Measurements from ENCODE around the gene CRTAC1. TPM values are rescaled to one million over a fixed set of nuclear protein-coding genes. Genes with fewer than 3 reads are reported as not detected.

Gene CRTAC1
- polyA plus RNA-seq, 3 donors: not detected

DNA sequence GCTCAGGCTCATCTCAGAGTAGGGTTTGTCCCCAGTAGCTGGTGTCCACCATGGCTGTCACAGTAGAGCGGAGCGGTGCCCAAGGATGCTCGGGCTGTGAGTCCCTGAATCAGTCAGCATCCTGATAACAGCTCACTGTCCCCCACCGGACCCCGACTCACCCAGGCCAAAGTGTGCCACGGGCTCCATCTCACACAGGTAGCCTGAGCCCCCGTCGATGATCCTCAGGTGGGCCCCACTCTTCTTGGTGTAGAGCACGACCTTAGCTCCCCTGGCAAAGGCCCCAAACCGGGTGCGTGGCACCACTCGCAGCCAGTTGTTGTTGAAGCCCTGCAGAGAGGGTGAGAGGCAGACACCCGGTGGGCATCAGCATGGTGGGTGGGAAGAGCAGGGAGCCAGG, 135.3 kb downstream of the CRTAC1 start:
- peaks cover 2 to 12% (median 7%) of the 10 kb centered on the region in 3 donors for H3K27me3 Mint-ChIP-seq (ENCODE audit: low read depth in 3 of 3)
- intact Hi-C loops (cut with micrococcal nuclease): no loop called here
- 93% methylated on average over 13 of the region's 13 CpGs for WGBS (ENCODE audit: insufficient coverage)

GRCh38 chr10:97894092-97894491, 136.3 kb downstream of the CRTAC1 start:
- no peak overlapping the region for H3K27ac Mint-ChIP-seq
- H3K27me3 ChIP-seq (ENCODE audit: control insufficient read depth in 2 of 2, insufficient read depth in 2 of 2, low read length in 2 of 2): peaks cover 0 to 2% of the 10 kb centered on the region in 2 donors
- no peaks in the 10 kb centered on the region for H3K36me3 Mint-ChIP-seq
- no peaks in the 10 kb centered on the region for H3K4me1 ChIP-seq (ENCODE audit: control insufficient read depth in 1 of 2, insufficient read depth in 2 of 2, low read length in 2 of 2)
- H3K79me2 ChIP-seq (ENCODE audit: insufficient read depth, low read length): no peaks in the 10 kb centered on the region
- no peaks in the 10 kb centered on the region for H3K36me3 ChIP-seq (replicated peaks in 1 of 2; ENCODE audit: control insufficient read depth in 1 of 2, insufficient read depth in 2 of 2, low read length in 2 of 2)
- TF ChIP-seq, protein P1, sequence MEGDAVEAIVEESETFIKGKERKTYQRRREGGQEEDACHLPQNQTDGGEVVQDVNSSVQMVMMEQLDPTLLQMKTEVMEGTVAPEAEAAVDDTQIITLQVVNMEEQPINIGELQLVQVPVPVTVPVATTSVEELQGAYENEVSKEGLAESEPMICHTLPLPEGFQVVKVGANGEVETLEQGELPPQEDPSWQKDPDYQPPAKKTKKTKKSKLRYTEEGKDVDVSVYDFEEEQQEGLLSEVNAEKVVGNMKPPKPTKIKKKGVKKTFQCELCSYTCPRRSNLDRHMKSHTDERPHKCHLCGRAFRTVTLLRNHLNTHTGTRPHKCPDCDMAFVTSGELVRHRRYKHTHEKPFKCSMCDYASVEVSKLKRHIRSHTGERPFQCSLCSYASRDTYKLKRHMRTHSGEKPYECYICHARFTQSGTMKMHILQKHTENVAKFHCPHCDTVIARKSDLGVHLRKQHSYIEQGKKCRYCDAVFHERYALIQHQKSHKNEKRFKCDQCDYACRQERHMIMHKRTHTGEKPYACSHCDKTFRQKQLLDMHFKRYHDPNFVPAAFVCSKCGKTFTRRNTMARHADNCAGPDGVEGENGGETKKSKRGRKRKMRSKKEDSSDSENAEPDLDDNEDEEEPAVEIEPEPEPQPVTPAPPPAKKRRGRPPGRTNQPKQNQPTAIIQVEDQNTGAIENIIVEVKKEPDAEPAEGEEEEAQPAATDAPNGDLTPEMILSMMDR (IDR thresholded peaks at IDR 0.05): no peak
- H3K27me3 Mint-ChIP-seq (ENCODE audit: low read depth in 3 of 3): peaks cover 2 to 12% (median 7%) of the 10 kb centered on the region in 3 donors
- no peak overlapping the region for H3K4me3 ChIP-seq (replicated peaks in 1 of 3; ENCODE audit: low read depth in 2 of 3, low read length in 3 of 3)
- no peak overlapping the region for H3K9ac ChIP-seq (ENCODE audit: insufficient read depth, low read length, poor library complexity, severe bottlenecking)
- no peak overlapping the region for H3K4me2 ChIP-seq (replicated peaks; ENCODE audit: extremely low read depth, low read length, poor library complexity, severe bottlenecking)
- H2AFZ ChIP-seq (ENCODE audit: insufficient read depth, low read depth, low read length, poor library complexity, severe bottlenecking): no peak overlapping the region
- H3K4me3 Mint-ChIP-seq: no peak overlapping the region
- no peaks in the 10 kb centered on the region for H3K9me3 ChIP-seq (replicated peaks in 1 of 2; ENCODE audit: control insufficient read depth in 1 of 2, insufficient read depth in 1 of 2, low read length in 2 of 2)
- no peak overlapping the region for H3K27ac ChIP-seq (ENCODE audit: low read depth in 1 of 2, low read length in 2 of 2)
- no peak for DNase-seq
- H4K20me1 ChIP-seq (ENCODE audit: insufficient read depth, low read length): no peaks in the 10 kb centered on the region
- H3K9me3 Mint-ChIP-seq: no peaks in the 10 kb centered on the region
- whole genome bisulfite sequencing (ENCODE audit: insufficient coverage): no CpG with 5 or more reads among the region's 3 CpGs
- H3K4me1 Mint-ChIP-seq: no peaks in the 10 kb centered on the region
- intact Hi-C loops (cut with micrococcal nuclease): no loop called here

More for the DNA sequence above, 135.3 kb downstream of the CRTAC1 start:
- TF ChIP-seq, protein P1 (IDR thresholded peaks at IDR 0.05): no peak
- H3K4me1 Mint-ChIP-seq: no peaks in the 10 kb centered on the region
- no peak overlapping the region for H3K4me3 Mint-ChIP-seq
- peaks cover 0 to 2% of the 10 kb centered on the region in 2 donors for H3K27me3 ChIP-seq (ENCODE audit: control insufficient read depth in 2 of 2, insufficient read depth in 2 of 2, low read length in 2 of 2)
- no peaks in the 10 kb centered on the region for H3K79me2 ChIP-seq (ENCODE audit: insufficient read depth, low read length)
- no peaks in the 10 kb centered on the region for H3K9me3 ChIP-seq (replicated peaks in 1 of 2; ENCODE audit: control insufficient read depth in 1 of 2, insufficient read depth in 1 of 2, low read length in 2 of 2)
- no peak overlapping the region for H3K4me2 ChIP-seq (replicated peaks; ENCODE audit: extremely low read depth, low read length, poor library complexity, severe bottlenecking)
- H3K36me3 ChIP-seq (replicated peaks in 1 of 2; ENCODE audit: control insufficient read depth in 1 of 2, insufficient read depth in 2 of 2, low read length in 2 of 2): no peaks in the 10 kb centered on the region
- H3K4me3 ChIP-seq (replicated peaks in 1 of 3; ENCODE audit: low read depth in 2 of 3, low read length in 3 of 3): no peak overlapping the region
- no peak overlapping the region for H3K27ac Mint-ChIP-seq
- H4K20me1 ChIP-seq (ENCODE audit: insufficient read depth, low read length): no peaks in the 10 kb centered on the region
- no peaks in the 10 kb centered on the region for H3K9me3 Mint-ChIP-seq
- H3K9ac ChIP-seq (ENCODE audit: insufficient read depth, low read length, poor library complexity, severe bottlenecking): no peak overlapping the region
- no peaks in the 10 kb centered on the region for H3K4me1 ChIP-seq (ENCODE audit: control insufficient read depth in 1 of 2, insufficient read depth in 2 of 2, low read length in 2 of 2)
- H3K36me3 Mint-ChIP-seq: no peaks in the 10 kb centered on the region
- no peak overlapping the region for H2AFZ ChIP-seq (ENCODE audit: insufficient read depth, low read depth, low read length, poor library complexity, severe bottlenecking)
- no peak for DNase-seq
- H3K27ac ChIP-seq (ENCODE audit: low read depth in 1 of 2, low read length in 2 of 2): no peak overlapping the region
